ENCODE data around the gene PARD3B. TPM values are rescaled to one million over a fixed set of nuclear protein-coding genes. Genes with fewer than 3 reads are reported as not detected.

PARD3B gene
- total RNA-seq, 1 experiment from 2014 or later = 3.6 TPM

DNA sequence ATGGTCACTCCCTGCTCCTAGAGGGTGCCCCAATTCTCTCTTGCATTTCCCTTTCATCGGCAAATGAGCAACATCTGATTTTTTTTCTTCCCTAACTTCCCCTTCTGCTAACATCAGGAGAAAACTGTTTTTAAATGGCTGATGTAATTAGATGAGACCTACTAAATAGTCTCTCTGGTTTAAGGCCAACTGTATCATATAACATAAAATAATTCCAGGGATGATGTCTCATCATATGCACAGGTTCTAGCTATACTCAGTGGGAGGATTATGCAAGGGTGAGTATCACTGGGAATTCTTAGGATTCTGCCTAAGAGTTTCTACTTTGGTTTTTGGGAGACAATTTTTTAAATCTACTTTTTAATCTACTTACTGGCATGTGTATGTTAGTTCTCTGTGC is 193.4 kb downstream of the PARD3B start:
- in situ Hi-C loops (cut with HindIII; ENCODE audit: low pct_unique_long_range_greater_than_20kb, low sequenced_read_pairs) (no loop called here), intact Hi-C loops (cut with micrococcal nuclease; ENCODE audit: unreplicated experiment) (no loop called here)
- TF ChIP-seq POLR2AphosphoS5 (IDR thresholded peaks at IDR 0.05; ENCODE audit: low read depth, low read length) (no peak), TCF7L2 (IDR thresholded peaks at IDR 0.05; ENCODE audit: low read depth, low read length) (no peak), SIN3A (IDR thresholded peaks at IDR 0.05; ENCODE audit: borderline replicate concordance, insufficient read depth, low read depth, low read length) (no peak)
- TF ChIP-seq, protein P1, sequence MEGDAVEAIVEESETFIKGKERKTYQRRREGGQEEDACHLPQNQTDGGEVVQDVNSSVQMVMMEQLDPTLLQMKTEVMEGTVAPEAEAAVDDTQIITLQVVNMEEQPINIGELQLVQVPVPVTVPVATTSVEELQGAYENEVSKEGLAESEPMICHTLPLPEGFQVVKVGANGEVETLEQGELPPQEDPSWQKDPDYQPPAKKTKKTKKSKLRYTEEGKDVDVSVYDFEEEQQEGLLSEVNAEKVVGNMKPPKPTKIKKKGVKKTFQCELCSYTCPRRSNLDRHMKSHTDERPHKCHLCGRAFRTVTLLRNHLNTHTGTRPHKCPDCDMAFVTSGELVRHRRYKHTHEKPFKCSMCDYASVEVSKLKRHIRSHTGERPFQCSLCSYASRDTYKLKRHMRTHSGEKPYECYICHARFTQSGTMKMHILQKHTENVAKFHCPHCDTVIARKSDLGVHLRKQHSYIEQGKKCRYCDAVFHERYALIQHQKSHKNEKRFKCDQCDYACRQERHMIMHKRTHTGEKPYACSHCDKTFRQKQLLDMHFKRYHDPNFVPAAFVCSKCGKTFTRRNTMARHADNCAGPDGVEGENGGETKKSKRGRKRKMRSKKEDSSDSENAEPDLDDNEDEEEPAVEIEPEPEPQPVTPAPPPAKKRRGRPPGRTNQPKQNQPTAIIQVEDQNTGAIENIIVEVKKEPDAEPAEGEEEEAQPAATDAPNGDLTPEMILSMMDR (IDR thresholded peaks at IDR 0.05) = no peak
- TF ChIP-seq, protein P2, sequence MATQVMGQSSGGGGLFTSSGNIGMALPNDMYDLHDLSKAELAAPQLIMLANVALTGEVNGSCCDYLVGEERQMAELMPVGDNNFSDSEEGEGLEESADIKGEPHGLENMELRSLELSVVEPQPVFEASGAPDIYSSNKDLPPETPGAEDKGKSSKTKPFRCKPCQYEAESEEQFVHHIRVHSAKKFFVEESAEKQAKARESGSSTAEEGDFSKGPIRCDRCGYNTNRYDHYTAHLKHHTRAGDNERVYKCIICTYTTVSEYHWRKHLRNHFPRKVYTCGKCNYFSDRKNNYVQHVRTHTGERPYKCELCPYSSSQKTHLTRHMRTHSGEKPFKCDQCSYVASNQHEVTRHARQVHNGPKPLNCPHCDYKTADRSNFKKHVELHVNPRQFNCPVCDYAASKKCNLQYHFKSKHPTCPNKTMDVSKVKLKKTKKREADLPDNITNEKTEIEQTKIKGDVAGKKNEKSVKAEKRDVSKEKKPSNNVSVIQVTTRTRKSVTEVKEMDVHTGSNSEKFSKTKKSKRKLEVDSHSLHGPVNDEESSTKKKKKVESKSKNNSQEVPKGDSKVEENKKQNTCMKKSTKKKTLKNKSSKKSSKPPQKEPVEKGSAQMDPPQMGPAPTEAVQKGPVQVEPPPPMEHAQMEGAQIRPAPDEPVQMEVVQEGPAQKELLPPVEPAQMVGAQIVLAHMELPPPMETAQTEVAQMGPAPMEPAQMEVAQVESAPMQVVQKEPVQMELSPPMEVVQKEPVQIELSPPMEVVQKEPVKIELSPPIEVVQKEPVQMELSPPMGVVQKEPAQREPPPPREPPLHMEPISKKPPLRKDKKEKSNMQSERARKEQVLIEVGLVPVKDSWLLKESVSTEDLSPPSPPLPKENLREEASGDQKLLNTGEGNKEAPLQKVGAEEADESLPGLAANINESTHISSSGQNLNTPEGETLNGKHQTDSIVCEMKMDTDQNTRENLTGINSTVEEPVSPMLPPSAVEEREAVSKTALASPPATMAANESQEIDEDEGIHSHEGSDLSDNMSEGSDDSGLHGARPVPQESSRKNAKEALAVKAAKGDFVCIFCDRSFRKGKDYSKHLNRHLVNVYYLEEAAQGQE (IDR thresholded peaks at IDR 0.05; ENCODE audit: insufficient read depth in 1 of 2, low read depth in 2 of 2, low read length in 1 of 2) = no peak
- DNase-seq (ENCODE audit: low read depth, low spot score) = no peak
- BruUV-seq (replicated peaks) = no TSS peak
- Histone ChIP-seq H3K9me3 (ENCODE audit: control insufficient read depth, insufficient read depth, low read depth, low read length) (no peaks in the 10 kb centered on the region), H3K4me1 (ENCODE audit: control insufficient read depth, insufficient read depth, low read length) (no peaks in the 10 kb centered on the region), H3K36me3 (ENCODE audit: control insufficient read depth, insufficient read depth, low read length) (no peaks in the 10 kb centered on the region), H3K4me3 (ENCODE audit: low read depth in 2 of 2, low read length in 2 of 2) (no peak overlapping the region), H3K27ac (ENCODE audit: low read length) (no peak overlapping the region), H3K27me3 (ENCODE audit: control insufficient read depth, insufficient read depth, low read length) (no peaks in the 10 kb centered on the region)
- no peak for ATAC-seq
- CTCF ChIA-PET = no interaction called here
- POLR2A ChIA-PET = no interaction called here

DNA sequence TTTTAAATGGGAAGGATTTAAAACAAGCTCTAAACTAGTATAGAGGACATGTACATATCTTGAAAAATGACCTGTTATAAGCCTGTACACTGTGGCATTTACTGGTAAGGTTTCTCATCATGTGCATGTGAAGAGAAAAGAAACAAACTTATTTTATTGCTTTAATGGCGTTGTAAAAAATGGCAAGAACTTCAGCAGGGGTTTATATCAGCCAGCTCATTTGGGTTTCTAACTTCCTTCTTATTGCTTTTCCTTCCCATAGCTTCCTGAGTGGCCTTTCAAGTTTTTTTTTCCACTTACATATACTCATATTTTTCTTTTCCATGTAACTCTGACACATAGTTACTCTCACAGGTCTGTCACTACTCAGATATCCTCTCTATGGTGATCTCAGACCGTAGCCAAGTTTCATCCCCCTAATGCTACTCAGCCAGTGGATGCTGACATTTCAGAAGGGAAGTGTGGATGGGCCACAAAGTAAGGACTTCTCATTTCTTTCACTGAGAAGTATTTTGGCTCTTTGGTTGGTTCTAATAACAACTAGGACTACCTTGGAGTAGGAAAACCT is 198.2 kb downstream of the PARD3B start:
- TF ChIP-seq SIN3A (IDR thresholded peaks at IDR 0.05; ENCODE audit: borderline replicate concordance, insufficient read depth, low read depth, low read length) (no peak), POLR2AphosphoS5 (IDR thresholded peaks at IDR 0.05; ENCODE audit: low read depth, low read length) (no peak), TCF7L2 (IDR thresholded peaks at IDR 0.05; ENCODE audit: low read depth, low read length) (no peak)
- TF ChIP-seq, protein P2 (IDR thresholded peaks at IDR 0.05; ENCODE audit: insufficient read depth in 1 of 2, low read depth in 2 of 2, low read length in 1 of 2) = no peak
- TF ChIP-seq, protein P1 (IDR thresholded peaks at IDR 0.05) = no peak
- no peak for ATAC-seq
- no peaks in the 10 kb centered on the region for H3K9me3 ChIP-seq (ENCODE audit: control insufficient read depth, insufficient read depth, low read depth, low read length)
- H3K4me1 ChIP-seq (ENCODE audit: control insufficient read depth, insufficient read depth, low read length) = no peaks in the 10 kb centered on the region
- intact Hi-C loops (cut with micrococcal nuclease; ENCODE audit: unreplicated experiment) (no loop called here), in situ Hi-C loops (cut with HindIII; ENCODE audit: low pct_unique_long_range_greater_than_20kb, low sequenced_read_pairs) (no loop called here)
- H3K27ac ChIP-seq (ENCODE audit: low read length) = no peak overlapping the region
- POLR2A ChIA-PET = no interaction called here
- no TSS peak for BruUV-seq (replicated peaks)
- H3K36me3 ChIP-seq (ENCODE audit: control insufficient read depth, insufficient read depth, low read length) = no peaks in the 10 kb centered on the region
- CTCF ChIA-PET = interaction anchor here (0.6 kb wide), 1 partner anchor 20 kb away, joined by 3 read pairs; no protein-coding TSS in a partner anchor
- no peak overlapping the region for H3K4me3 ChIP-seq (ENCODE audit: low read depth in 2 of 2, low read length in 2 of 2)
- no peaks in the 10 kb centered on the region for H3K27me3 ChIP-seq (ENCODE audit: control insufficient read depth, insufficient read depth, low read length)
- DNase-seq (ENCODE audit: low read depth, low spot score) = no peak

Measured in Panc1 (cell line).